HG03280 (cell line): ENCODE measurements around the gene NCOA5.

Experiments used
- ATAC-seq: cut with Tn5 transposase; IDR thresholded peaks from one replicate; pipeline ENCODE4 v1.9.1; 2021; ENCODE audit warnings: mild to moderate bottlenecking, moderate library complexity; ENCODE audit not compliant: unreplicated experiment

The NCOA5 gene

DNA sequence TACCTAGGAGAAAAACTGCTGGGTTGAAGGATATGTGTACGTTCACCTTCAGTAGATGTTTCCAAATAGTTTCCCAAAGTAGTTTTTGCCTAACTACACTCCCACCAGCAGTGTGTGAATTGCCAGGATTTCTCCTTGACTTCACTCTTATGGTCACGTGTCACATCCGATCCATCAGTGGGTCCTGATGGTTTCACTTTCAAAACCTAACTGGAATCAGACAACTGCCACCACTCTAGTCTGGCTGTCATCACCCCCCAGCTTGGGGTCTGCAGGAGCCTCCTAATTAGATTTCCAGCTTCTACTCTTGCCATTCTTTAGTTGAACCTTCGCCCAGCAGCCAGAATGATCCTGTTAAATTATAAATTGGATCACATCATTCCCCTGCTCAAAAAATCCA, 69.2 kb downstream of the NCOA5 start:
- ATAC-seq = no peak

DNA sequence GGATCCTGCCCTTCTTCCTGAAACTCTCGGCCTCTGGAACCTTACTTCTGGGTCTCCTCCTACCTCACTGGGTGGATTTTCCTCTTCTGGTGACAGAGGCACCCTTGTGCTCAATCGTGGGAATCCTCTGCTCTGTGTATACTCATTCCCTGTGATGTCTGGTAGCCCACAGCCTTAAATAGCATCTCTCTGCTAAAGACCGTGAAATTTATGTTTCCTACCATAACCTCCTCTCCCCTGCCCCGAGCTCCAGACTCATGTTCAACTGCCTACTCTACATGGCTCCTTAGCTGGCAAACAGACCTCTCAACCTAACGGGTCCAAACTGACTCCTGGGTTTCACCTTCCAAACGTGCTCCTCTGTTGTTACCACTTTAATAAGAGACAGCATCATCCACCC, 71.2 kb downstream of the NCOA5 start:
- ATAC-seq = no peak

DNA sequence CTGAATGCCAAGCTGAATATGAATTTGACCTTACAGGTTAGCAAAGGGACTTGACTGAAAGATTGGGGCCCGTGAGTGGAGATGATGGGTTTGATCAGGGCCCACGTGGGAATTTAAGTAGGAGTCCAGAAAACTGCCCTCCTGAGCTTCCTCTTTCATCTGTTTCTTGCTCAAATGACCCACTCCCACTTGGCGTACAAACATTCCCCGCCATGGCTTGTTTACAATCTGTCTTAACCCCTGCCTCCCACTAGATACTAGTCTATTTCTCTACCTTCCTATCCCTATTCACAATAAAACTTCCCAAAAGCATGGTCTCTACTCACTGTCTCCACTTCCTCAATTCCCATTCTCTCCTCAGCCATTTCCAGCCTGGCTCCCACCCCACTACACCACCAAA, 71.7 kb downstream of the NCOA5 start:
- ATAC-seq = no peak

DNA sequence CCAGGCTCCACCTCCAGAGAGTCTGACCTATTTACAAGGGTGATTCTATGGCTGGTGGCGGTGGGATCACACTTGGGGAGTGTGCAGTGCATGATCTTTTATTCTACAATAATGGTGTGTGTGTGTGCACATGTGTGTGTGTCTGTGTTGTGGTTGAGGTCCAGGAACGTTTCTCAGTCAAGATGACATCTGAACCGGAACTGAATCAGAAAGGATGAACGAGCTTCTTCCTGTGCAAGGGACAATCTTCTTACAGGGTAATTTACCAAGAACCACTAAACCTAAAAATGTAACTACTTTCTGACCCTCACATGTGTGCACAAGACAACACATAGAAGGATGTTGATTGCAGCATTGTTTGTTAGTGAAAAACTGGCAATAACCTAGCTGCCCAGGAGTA, 72.5 kb downstream of the NCOA5 start:
- no peak for ATAC-seq

DNA sequence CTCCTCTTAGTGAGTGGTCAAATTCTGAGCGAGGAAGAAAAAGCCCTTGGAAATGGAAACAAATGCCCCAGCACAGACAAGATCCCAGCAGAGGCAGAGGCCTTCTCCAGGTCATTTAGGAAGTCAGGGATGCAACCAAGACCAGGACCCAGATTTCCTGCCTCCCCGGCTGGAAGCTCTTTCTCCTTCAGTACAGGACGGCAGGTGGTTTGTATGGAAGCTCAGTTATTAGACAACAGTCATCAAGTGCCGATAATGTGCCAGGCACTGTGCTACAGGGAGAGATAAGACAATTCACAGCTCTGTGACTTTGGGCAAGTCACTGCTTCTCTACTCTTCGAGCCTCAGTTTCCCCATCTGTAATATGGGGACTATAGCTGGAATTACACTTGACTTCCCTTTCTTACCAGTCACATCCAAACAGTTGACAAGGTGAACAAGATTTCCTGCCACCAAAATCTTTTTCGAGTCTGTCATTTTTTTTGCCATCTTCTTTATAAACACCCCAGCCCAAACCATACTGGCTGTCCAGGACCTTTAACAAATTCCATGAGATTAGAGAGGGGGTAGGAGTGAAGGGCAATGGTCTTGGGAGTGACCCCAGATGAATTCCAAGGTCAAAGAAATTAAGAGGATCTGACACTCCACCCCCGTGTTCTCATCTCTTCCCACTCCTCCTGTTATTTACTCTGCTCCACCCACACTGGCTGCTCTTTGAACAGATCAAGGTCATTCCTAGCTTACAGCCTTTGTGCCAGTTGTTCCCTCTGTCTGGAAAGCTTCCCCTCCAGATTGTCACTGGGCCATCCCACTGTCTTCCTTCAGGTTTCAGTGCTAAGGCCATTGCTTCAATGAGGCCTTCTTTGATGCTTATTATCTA, 75.0 kb downstream of the NCOA5 start:
- ATAC-seq = no peak

DNA sequence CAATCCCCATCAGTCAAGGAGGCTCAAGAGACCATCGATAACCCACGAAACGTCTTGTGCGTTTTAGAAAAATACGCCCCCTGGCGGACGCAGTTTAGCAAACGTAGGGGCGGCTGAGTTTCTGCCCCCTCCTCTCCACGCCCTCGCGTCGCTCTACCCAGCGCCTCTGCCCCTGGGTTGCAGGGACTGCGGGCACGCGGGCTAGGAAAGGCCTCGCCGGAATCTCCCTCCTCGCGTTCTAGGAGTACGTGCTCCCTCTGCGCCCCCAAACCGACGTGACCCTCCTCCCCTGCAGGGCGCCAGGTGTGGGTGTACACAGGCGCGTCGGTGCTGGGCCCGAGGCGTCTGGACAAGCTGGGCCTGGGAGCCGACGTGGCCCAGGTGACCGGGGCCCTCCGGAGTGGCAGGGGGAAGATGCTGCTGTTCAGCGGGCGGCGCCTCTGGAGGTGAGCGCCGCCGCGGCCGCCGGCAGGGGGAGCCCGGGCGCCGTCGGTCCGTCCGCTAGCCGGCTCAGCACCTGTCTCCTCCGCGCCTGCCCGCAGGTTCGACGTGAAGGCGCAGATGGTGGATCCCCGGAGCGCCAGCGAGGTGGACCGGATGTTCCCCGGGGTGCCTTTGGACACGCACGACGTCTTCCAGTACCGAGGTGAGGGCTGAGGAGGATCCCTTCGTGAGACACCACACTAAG, 75.8 kb downstream of the NCOA5 start:
- no peak for ATAC-seq

DNA sequence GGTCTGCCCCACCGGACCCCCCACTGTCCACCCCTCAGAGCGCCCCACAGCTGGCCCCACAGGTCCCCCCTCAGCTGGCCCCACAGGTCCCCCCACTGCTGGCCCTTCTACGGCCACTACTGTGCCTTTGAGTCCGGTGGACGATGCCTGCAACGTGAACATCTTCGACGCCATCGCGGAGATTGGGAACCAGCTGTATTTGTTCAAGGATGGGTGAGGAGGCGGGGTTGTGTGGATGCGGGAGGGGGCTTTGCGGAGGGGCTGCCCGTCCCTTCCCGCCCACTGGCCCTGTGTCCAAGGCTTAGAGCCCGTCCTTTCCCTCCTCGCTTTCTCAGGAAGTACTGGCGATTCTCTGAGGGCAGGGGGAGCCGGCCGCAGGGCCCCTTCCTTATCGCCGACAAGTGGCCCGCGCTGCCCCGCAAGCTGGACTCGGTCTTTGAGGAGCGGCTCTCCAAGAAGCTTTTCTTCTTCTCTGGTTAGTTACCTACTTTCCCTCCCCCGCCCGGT, 76.4 kb downstream of the NCOA5 start:
- ATAC-seq = no peak

DNA sequence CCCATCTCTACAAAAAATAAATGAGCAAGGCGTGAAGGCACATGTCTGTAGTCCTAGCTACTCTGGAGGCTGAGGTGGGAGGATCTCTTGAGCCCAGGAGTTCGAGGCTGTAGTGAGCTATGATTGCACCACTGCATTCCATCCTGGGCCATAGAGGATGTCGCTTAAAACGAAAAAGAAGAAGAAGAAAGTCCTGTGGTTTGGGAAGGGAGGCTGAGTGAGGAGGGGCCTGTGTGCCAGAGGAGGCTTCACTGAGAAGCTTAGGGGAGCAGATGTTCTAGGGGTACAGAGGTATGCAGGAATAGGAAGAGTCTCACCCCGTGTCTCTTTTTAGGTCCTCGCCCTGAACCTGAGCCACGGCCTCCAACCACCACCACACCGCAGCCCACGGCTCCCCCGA, 76.8 kb downstream of the NCOA5 start:
- no peak for ATAC-seq

DNA sequence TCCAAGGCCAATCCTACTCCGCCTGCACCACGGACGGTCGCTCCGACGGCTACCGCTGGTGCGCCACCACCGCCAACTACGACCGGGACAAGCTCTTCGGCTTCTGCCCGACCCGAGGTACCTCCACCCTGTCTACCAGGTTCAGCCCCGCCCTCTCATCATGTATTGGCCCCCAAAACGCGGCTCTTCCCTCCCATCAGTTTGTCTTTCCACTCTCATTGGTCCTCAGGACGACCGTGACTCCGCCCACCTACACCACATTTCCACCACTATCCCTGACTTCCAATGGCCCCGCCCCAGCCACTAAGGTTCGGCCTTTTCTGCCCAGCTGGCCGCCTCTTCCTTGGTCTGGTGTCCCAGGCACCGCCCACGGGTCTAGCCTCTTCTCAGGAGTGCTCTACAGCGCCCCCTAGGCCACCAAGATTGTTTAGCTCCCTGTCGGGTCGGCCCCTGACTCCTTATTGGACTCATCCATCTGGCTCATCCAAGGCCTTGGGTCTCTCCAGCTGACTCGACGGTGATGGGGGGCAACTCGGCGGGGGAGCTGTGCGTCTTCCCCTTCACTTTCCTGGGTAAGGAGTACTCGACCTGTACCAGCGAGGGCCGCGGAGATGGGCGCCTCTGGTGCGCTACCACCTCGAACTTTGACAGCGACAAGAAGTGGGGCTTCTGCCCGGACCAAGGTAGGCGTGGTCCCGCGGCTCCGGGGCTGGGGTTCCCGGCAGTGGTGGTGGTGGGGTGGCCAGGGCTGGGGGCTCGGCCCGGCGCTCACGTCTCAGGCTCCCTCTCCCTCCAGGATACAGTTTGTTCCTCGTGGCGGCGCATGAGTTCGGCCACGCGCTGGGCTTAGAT, 77.9 kb downstream of the NCOA5 start:
- no peak for ATAC-seq
